GM12874 (cell line): ENCODE results near the gene P3H2.

Experiments used
- TF ChIP-seq, protein P1 (sequence below): IDR thresholded peaks from 2 replicates; pipeline ENCODE4 v1.5.1; 2011; ENCODE audit warnings: low read depth, mild to moderate bottlenecking, control low read depth, low read length, moderate library complexity; ENCODE audit not compliant: insufficient read depth

Gene P3H2

DNA sequence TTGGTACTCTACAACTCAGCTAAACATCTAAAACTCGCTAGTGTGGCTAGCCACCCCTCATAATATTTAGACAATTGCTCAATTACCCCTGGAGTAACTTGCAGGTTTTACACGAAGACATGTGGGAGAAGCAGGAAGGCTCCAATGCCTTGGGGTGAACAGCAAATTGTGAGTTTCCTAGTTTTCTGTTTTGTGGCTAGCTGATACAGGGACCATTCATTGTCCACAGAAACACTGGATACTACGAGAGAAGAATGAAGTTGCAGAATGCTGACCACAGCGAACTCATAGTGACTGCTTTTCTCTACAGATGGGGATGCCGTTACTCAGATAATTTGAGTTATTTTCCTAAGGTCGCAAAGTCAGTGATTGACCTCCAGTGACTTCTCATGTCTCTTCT is 212.9 kb downstream of the P3H2 start:
- TF ChIP-seq, protein P1, sequence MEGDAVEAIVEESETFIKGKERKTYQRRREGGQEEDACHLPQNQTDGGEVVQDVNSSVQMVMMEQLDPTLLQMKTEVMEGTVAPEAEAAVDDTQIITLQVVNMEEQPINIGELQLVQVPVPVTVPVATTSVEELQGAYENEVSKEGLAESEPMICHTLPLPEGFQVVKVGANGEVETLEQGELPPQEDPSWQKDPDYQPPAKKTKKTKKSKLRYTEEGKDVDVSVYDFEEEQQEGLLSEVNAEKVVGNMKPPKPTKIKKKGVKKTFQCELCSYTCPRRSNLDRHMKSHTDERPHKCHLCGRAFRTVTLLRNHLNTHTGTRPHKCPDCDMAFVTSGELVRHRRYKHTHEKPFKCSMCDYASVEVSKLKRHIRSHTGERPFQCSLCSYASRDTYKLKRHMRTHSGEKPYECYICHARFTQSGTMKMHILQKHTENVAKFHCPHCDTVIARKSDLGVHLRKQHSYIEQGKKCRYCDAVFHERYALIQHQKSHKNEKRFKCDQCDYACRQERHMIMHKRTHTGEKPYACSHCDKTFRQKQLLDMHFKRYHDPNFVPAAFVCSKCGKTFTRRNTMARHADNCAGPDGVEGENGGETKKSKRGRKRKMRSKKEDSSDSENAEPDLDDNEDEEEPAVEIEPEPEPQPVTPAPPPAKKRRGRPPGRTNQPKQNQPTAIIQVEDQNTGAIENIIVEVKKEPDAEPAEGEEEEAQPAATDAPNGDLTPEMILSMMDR: no peak
